Ectodermal cell (in vitro differentiated cells): ENCODE results near the gene SYT14. TPM values are rescaled to one million over a fixed set of nuclear protein-coding genes. Genes with fewer than 3 reads are reported as not detected.
"Not testable (repeated sequence)": the region's sequence is repeated elsewhere in the genome, so short reads cannot be mapped to it uniquely, and the experiment has no call there.

Experiments used
- H3K27ac ChIP-seq: 2 replicates; pipeline ENCODE4 v1.7.0; 2013; ENCODE audit warnings: mild to moderate bottlenecking, low read depth, low read length; ENCODE audit not compliant: insufficient read depth, poor library complexity, severe bottlenecking
- H3K27me3 ChIP-seq: 2 replicates; pipeline ENCODE4 v1.7.0; 2013; ENCODE audit warnings: mild to moderate bottlenecking, low read length; ENCODE audit not compliant: insufficient read depth, control insufficient read depth, poor library complexity, severe bottlenecking
- H3K36me3 ChIP-seq: one replicate; pipeline ENCODE4 v1.7.0; 2013; ENCODE audit warnings: low read length; ENCODE audit not compliant: control insufficient read depth, insufficient read depth
- H3K4me1 ChIP-seq: one replicate; pipeline ENCODE4 v1.7.0; 2013; ENCODE audit warnings: low read length; ENCODE audit not compliant: control insufficient read depth, insufficient read depth
- H3K4me3 ChIP-seq: 2 replicates; pipeline ENCODE4 v1.7.0; 2013; ENCODE audit warnings: low read depth, low read length, control low read depth; ENCODE audit not compliant: insufficient read depth
- H3K9me3 ChIP-seq: 2 replicates; pipeline ENCODE4 v1.7.0; 2013; ENCODE audit warnings: mild to moderate bottlenecking, low read length, moderate library complexity; ENCODE audit not compliant: control insufficient read depth
- WGBS, 2 experiments: methylation state at CpG; one replicate each; pipeline ENCODE4 v1.1.7; 2013; ENCODE audit warnings: missing lambda C conversion rate in 2 of 2; 5-methylcytosine and 5-hydroxymethylcytosine counted together
- polyA plus RNA-seq, 4 experiments: library from polyadenylated mRNA; stranded (reverse); fragments of 50-300 nt; gene quantifications; one replicate each; pipeline ENCODE4 v1.2.3, GENCODE V29; 2013

SYT14 gene
- polyA plus RNA-seq (2013, experiment 1 of 4), result 4.9 TPM
- polyA plus RNA-seq (2013, experiment 2 of 4), result 7.0 TPM
- polyA plus RNA-seq (2013, experiment 3 of 4), result 4.3 TPM
- polyA plus RNA-seq (2013, experiment 4 of 4), result 4.7 TPM

DNA sequence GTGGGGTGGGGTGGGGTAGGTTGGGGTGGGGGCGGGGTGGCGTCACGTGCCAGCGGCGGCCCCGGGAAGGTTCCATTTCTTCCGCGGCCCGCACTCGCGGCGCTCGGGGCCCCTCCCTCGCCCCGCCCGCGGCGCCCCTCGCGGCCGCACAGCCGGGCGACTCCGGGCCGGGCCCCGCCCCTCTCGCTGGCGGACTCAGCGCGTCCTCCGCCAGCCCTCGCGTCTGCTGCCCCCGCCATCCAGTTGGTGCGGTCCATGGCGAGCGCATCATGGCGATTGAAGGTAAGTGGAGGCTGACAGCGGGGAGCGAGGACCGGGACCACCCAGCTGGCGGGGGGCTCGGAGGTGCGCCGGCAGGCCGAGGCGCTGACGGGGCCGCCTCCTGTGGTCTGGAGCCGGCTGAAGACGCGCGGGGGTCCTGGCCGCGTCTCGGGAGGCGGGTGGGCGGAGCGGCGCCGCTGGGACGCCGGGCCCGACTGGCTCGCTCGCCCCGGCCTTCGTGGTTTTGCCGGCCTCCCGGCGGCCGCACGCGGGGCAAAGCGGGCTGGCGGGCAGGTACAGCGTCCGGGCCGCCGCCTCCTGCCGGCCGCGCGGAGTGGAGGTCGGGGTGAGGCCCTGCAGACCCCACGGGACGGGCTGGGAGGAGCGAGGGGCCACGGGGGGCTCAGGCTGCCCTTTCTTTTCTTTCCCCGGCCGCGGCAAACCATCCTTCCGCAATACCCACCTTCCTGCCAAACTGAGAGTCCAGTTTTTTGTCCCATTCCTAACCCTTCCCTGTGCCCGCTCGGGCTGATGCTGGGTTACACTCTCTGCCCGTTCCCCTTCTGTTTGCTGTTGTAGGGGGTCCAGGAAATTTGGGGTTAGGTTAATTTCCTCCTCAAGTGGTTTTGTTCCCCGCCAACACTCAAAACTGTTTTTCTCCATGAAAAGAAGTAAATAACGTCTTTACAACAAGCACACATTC, at the start of gene SYT14:
Gene SYT14 (plus strand): TSS at position 222 of the 964 bp plus-strand sequence. CDS start 48 bp downstream, at position 270.
- H3K27ac ChIP-seq, result peak within 1 kb of the TSS; percentile 13
- WGBS, 2 experiments, result 1% methylated on average over 98 of the region's 98 CpGs
- peaks cover 14% of the 10 kb centered on the region for H3K27me3 ChIP-seq
- no peaks in the 10 kb centered on the region for H3K9me3 ChIP-seq
- H3K4me1 ChIP-seq, result peaks cover 6% of the 10 kb centered on the region
- no peaks in the 10 kb centered on the region for H3K36me3 ChIP-seq
- peak within 1 kb of the TSS; percentile 72 for H3K4me3 ChIP-seq

DNA sequence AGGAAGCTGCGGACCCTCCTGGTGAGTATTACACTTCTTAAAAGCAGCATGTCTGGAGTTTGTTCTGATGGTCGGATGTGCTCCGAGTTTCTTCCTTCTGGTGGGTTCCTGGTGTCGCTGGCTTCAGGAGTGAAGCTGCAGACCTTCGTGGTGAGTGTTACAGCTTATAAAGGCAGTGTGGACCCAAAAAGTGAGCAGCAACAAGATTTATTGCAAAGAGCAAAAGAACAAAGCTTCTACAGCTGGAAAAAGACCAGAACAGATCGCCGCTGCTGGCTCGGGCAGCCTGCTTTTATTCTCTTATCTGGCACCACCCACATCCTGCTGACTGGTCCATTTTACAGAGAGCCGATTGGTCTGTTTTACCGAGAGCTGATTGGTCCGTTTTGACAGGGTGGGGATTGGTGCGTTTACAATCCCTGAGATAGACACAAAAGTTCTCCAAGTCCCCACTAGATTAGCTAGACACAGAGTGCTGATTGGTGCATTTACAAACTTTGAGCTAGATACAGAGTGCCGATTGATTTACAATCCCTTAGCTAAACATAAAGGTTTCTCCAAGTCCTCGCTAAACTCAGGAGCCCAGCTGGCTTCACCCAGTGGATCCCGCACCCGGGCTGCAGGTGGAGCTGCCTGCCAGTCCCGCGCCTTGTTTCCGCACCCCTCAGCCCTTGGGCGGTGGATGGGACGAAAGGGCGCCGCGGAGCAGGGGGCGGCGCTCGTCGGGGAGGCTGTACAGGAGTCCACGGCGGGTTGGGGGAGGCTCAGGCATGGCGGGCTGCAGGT, 49.5 kb upstream of the SYT14 start:
- H3K27me3 ChIP-seq, H3K27ac ChIP-seq, H3K36me3 ChIP-seq, H3K4me1 ChIP-seq, H3K4me3 ChIP-seq, H3K9me3 ChIP-seq: not testable (repeated sequence)
- WGBS, 2 experiments, result 94% methylated on average over 31 of the region's 31 CpGs

DNA sequence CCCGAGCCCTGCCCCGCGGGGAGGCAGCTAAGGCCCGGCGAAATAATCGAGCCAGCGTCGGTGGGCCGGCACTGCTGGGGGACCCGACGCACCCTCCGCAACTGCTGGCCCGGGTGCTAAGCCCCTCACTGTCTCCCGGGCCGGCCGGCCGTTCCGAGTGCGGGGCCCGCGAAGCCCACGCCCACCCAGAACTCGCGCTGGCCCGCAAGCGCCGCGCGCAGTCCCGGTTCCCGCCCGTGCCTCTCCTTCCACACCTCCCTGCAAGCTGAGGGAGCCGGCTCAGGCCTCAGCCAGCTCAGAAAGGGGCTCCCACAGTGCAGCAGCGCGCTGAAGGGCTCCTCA, 49.0 kb upstream of the SYT14 start:
- Histone ChIP-seq H3K36me3 (no peaks in the 10 kb centered on the region), H3K27me3 (no peaks in the 10 kb centered on the region), H3K9me3 (no peaks in the 10 kb centered on the region), H3K4me1 (peaks cover 2% of the 10 kb centered on the region), H3K27ac (no peak overlapping the region), H3K4me3 (no peak overlapping the region)
- 94 to 96% methylated on average over 35 of the region's 35 CpGs for WGBS, 2 experiments

DNA sequence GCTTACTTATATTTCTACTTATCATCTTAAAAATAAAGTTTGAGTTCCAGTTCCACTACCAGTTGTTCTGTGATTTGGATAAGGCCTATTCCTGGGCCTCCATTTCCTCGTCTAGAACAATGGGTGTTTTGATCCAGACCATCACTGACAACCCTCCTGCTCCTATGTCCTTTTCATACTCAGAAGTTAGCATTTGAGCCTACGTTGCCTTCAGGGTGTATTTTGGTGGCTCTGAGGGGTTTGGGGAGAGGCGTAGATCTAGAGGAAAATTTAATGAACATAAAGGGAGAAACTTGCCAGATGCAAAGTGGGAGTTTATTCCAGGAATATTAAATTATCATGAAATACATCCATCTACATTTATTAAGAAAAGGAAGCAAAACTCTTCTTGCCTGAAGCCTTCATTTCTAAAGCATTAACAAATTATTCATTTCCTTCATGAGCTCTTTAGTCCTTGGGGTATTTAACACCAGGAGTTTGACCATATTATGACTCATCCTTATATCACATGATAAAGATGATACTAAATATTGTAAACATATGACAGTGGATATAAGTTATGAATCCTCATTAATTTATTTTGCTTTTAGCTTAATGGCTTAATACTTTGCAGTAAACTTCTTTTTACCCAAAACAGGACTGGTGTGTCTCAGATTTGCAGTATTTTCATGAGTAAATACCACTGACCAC, 47.2 kb upstream of the SYT14 start:
- H3K4me1 ChIP-seq, result no peaks in the 10 kb centered on the region
- no peaks in the 10 kb centered on the region for H3K27me3 ChIP-seq
- no peak overlapping the region for H3K27ac ChIP-seq
- no peak overlapping the region for H3K4me3 ChIP-seq
- H3K36me3 ChIP-seq, result no peaks in the 10 kb centered on the region
- 66 to 78% methylated on average over 2 to 3 of the region's 3 CpGs for WGBS, 2 experiments
- no peaks in the 10 kb centered on the region for H3K9me3 ChIP-seq

DNA sequence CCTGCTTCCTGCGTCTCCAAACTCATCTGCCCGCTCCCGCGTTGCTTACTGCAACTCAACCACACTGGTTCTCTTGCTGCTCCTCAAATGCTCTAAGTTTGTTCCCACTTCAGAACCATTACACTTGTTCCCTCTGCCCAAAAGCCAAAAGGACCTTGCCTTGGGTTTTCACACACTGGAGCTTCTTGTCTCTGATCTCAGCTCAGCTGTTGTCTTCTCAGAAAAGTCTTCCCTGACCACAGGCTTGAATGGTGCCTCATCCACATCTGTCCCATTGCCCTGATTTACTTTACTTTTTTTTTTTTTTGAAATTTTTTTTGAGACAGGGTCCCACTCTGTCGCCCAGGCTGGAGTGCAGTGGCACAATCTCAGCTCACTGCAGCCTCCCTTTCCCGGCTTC, 44.3 kb upstream of the SYT14 start:
- Histone ChIP-seq H3K36me3 (no peaks in the 10 kb centered on the region), H3K4me1 (no peaks in the 10 kb centered on the region), H3K27ac (no peak overlapping the region), H3K9me3 (no peaks in the 10 kb centered on the region), H3K4me3 (no peak overlapping the region), H3K27me3 (no peaks in the 10 kb centered on the region)
- WGBS, 2 experiments, result 94 to 95% methylated on average over 6 of the region's 6 CpGs

DNA sequence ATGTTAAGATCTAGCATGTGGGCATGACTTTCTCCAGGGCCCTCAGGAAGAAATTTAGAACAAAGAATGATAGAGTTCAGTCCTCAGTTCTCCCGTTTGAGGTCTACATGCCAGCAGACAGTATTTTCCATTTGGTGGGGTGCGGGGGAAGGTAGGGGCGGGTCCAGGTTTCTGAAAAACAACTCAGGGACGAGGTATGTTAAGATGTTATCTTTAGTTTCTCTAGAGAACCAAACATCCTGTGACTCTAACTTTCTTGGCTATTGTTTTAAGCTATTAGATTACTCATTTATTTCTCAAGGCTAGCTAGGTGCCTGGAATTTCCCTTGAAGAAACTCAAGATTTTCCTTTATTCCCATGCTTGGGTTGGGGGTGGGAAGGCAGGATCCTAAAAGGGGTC, 42.3 kb upstream of the SYT14 start:
- Histone ChIP-seq H3K9me3 (no peaks in the 10 kb centered on the region), H3K27ac (no peak overlapping the region), H3K36me3 (no peaks in the 10 kb centered on the region), H3K27me3 (no peaks in the 10 kb centered on the region), H3K4me1 (no peaks in the 10 kb centered on the region), H3K4me3 (no peak overlapping the region)
- WGBS, 2 experiments, result 89 to 96% methylated on average over 3 to 4 of the region's 4 CpGs

DNA sequence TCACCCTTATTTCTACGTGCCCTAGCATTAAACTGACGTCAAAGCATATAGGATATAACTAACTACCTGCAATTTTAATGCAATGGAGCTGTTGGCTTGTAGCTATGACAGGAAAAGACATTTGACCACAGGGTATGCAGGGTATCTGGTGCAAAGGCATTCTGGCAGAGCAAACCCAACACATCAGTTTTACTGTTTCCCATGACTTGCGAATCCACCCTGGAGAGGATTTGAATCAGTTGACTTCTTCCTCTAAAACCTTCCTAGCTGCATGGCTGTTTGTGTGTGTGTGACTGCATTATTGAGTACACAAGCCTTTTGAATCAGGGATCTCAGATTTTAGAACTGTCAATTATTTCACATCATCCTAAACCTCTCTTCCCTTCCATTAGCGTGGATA, 41.7 kb upstream of the SYT14 start:
- no peaks in the 10 kb centered on the region for H3K27me3 ChIP-seq
- no peak overlapping the region for H3K27ac ChIP-seq
- no peaks in the 10 kb centered on the region for H3K4me1 ChIP-seq
- H3K36me3 ChIP-seq, result no peaks in the 10 kb centered on the region
- H3K9me3 ChIP-seq, result no peaks in the 10 kb centered on the region
- no peak overlapping the region for H3K4me3 ChIP-seq
- WGBS, 2 experiments, result 93 to 95% methylated on average over 4 of the region's 4 CpGs

DNA sequence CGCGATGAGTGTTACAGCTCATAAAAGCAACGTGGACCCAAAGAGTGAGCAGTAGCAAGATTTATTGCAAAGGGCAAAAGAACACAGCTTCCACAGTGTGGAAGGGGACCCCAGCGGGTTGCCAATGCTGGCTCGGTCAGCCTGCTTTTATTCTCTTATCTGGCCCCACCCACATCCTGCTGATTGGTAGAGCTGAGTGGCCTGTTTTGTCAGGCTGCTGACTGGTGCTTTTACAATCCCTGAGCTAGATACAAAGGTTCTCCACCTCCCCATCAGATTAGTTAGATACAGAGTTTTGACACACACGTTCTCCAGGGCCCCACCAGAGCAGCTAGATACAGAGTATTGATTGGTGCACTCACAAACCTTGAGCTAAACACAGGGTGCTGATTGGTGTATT, 39.7 kb upstream of the SYT14 start:
- H3K4me1 ChIP-seq, H3K9me3 ChIP-seq, H3K27ac ChIP-seq, H3K4me3 ChIP-seq, H3K36me3 ChIP-seq, H3K27me3 ChIP-seq: not testable (repeated sequence)
- 90 to 94% methylated on average over 6 of the region's 6 CpGs for WGBS, 2 experiments

DNA sequence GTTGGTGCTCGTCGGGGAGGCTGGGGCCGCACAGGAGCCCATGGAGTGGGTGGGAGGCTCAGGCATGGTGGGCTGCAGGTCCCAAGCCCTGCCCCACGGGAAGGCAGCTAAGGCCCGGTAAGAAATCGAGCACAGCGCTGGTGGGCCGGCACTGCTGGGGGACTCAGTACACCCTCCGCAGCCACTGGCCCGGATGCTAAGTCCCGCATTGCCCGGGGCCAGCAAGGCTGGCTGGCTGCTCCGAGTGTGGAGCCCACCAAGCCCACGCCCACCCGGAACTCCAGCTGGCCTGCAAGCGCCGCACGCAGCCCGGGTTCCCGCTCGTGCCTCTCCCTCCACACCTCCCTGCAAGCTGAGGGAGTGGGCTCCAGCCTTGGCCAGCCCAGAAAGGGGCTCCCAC, 39.2 kb upstream of the SYT14 start:
- not testable (repeated sequence) for H3K36me3 ChIP-seq, H3K27ac ChIP-seq, H3K9me3 ChIP-seq

DNA sequence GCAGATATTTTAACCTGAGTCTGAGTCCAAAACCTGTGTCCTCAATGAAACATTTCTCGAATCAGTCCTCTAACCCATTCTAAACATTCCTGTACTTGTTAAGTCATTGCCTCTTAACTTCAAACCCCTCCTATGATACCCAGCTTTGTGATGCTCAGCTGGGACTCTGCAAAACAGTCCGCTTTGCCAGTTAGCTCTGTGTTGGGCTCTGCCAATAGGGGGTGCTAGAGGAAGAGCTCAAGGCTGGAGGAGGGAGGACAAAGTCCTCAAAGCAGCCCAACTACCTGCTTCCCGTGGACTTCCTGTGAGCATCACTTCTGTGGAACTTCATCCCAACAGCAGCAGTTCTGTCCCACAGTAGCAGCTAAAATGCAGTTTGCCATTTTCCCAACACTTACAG, 38.1 kb upstream of the SYT14 start:
- Histone ChIP-seq H3K27ac (no peak overlapping the region), H3K27me3 (no peaks in the 10 kb centered on the region), H3K4me3 (no peak overlapping the region), H3K36me3 (no peaks in the 10 kb centered on the region), H3K9me3 (no peaks in the 10 kb centered on the region), H3K4me1 (no peaks in the 10 kb centered on the region)
- WGBS, 2 experiments, result 70 to 75% methylated on average over 3 of the region's 3 CpGs

More for the DNA sequence above, 39.2 kb upstream of the SYT14 start:
- H3K4me3 ChIP-seq, H3K27me3 ChIP-seq, H3K4me1 ChIP-seq: not testable (repeated sequence)
- 96 to 98% methylated on average over 20 to 21 of the region's 21 CpGs for WGBS, 2 experiments
